ENCODE measurements around the gene GRPEL1. TPM values are rescaled to one million over a fixed set of nuclear protein-coding genes. Genes with fewer than 3 reads are reported as not detected.

The GRPEL1 gene
- total RNA-seq, 1 experiment from 2014 or later, result 40.7 TPM

- H3K18ac ChIP-seq (ENCODE audit: insufficient read length, low read depth, low read length), result no peak overlapping the region
- no peaks in the 10 kb centered on the region for H3K9me3 ChIP-seq (ENCODE audit: control insufficient read depth, low read depth, low read length)
- H3K23me2 ChIP-seq (ENCODE audit: insufficient read length, low read depth, low read length, poor library complexity, severe bottlenecking), result no peaks in the 10 kb centered on the region
- H3K27ac ChIP-seq (ENCODE audit: insufficient read length, low read depth, low read length), result no peak overlapping the region
- no peak overlapping the region; the same call in 1 of the 2 replicates for H3K14ac ChIP-seq (ENCODE audit: insufficient read depth, low read length)
- Mint-ChIP-seq H3K4me3 (no peak overlapping the region), H3K4me1 (peaks cover 13 to 19% of the 10 kb centered on the region in 2 experiments), H3K9me3 (no peaks in the 10 kb centered on the region; a peak in 1 of 5 replicates), H3K27me3 (ENCODE audit: low read depth) (no peaks in the 10 kb centered on the region; the same call in 1 of the 2 replicates), H3K36me3 (ENCODE audit: insufficient read depth in 1 of 3, low read depth in 3 of 3) (peaks cover 10 to 68% (median 56%) of the 10 kb centered on the region in 3 experiments), H3K27ac (peak overlapping the region in 2 of 3 experiments; percentile 34 to 73; a peak in 2 of 7 replicates)
- no peak overlapping the region for H4K8ac ChIP-seq (replicated peaks; ENCODE audit: insufficient read length, low read depth, low read length)
- H3K27me3 ChIP-seq (ENCODE audit: insufficient read depth, low read length), result no peaks in the 10 kb centered on the region; the same call in 1 of the 2 replicates
- H4K91ac ChIP-seq (ENCODE audit: insufficient read length, low read depth, low read length), result no peak overlapping the region
- WGBS (ENCODE audit: extremely low coverage, insufficient read length, low lambda C conversion rate), result no CpG with 5 or more reads among the region's 13 CpGs
- H3K56ac ChIP-seq (ENCODE audit: insufficient read length, low read depth, low read length), result no peak overlapping the region
- H3K79me1 ChIP-seq (ENCODE audit: insufficient read depth, low read depth, low read length, poor library complexity, severe bottlenecking), result no peaks in the 10 kb centered on the region
- no peak overlapping the region for H2BK120ac ChIP-seq (ENCODE audit: low read depth, low read length, poor library complexity, severe bottlenecking)
- no peaks in the 10 kb centered on the region for H4K20me1 ChIP-seq (ENCODE audit: control insufficient read depth, insufficient read depth, insufficient read length)
- no peak overlapping the region for H3K4ac ChIP-seq (ENCODE audit: low read depth, low read length)
- H3K23ac ChIP-seq (ENCODE audit: insufficient read length, low read depth, low read length), result no peak overlapping the region
- no peak for DNase-seq
- no peak overlapping the region for H4K5ac ChIP-seq (ENCODE audit: insufficient read length, low read depth, low read length)
- no peak for TF ChIP-seq CTCF (conservative IDR thresholded peaks at IDR 0.05)
- H3T11ph ChIP-seq (ENCODE audit: low read length), result no peak overlapping the region
- H2AK5ac ChIP-seq (ENCODE audit: insufficient read length, low read length), result no peak overlapping the region
- no peak overlapping the region for H2BK15ac ChIP-seq (ENCODE audit: low read depth, low read length)
- no peak overlapping the region for H2BK5ac ChIP-seq (ENCODE audit: insufficient read length, low read length)
- H2AFZ ChIP-seq (ENCODE audit: low read length), result no peak overlapping the region
- no peaks in the 10 kb centered on the region for H3K79me2 ChIP-seq (ENCODE audit: insufficient read depth, low read length)
- no peak overlapping the region for H3K9ac ChIP-seq (ENCODE audit: extremely low read depth, insufficient read length, low read length)
- no peaks in the 10 kb centered on the region; the same call in 1 of the 2 replicates for H3K4me1 ChIP-seq (ENCODE audit: insufficient read depth, low read length)
- H3K4me2 ChIP-seq (ENCODE audit: insufficient read depth, insufficient read length, low read length), result no peak overlapping the region
- no peak overlapping the region for H2BK12ac ChIP-seq (ENCODE audit: insufficient read length, low read depth, low read length)
- no peak overlapping the region for H2BK20ac ChIP-seq (ENCODE audit: low read depth, low read length, poor library complexity, severe bottlenecking)
Measured at GRCh38 chr4:7021930-7022664, 45.8 kb downstream of the GRPEL1 start.

All from H9 (cell line).